Stimulated activated CD8-positive, alpha-beta memory T cell treated with anti-CD3 and anti-CD28 coated beads, Interleukin-2, amount 100 ng/mL, for 1 hour (primary cell): ENCODE data around the gene RNASE9.
"Not testable (repeated sequence)": the region's sequence is repeated elsewhere in the genome, so short reads cannot be mapped to it uniquely, and the experiment has no call there.

Source experiments
- DNase-seq, 2 donors: peaks; one replicate each; pipeline ENCODE4 v3.0.0-alpha.2; 2020; ENCODE audit warnings: low read depth in 2 of 2

Gene RNASE9

DNA sequence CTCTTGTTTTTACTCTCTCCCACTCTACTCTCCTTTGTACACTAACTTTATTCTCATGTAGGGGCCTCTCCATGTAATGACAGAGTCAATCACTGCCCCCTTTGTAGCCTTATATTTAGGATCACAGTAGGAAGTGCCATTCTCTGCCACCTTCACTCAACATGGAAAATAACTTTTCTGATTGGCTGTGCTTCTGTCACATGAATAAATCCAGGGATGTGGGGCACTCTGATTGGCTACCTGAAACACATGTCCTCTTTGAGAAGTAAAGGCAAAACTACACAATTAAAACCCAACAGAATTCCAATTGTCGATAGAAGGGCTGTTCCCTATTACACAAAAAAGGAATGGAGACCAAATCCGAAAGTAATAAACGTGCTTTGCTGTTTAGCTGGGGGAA lies at the start of gene RNASE9:
TSS of gene RNASE9 (minus strand) at position 87 of the 400 bp plus-strand sequence.
- no peak for DNase-seq

- peak; percentile 37 to 52 for DNase-seq
Observed at GRCh38 chr14:20610002-20610765, 49.3 kb upstream of the RNASE9 start.

GRCh38 chr14:20609215-20610001 lies 48.6 kb upstream of the RNASE9 start:
- no peak for DNase-seq

GRCh38 chr14:20608383-20609110 lies 47.7 kb upstream of the RNASE9 start:
- no peak for DNase-seq

- no peak for DNase-seq
Observed at GRCh38 chr14:20607617-20608016, 46.8 kb upstream of the RNASE9 start.

- no peak for DNase-seq
Observed at GRCh38 chr14:20606902-20607242, 46.0 kb upstream of the RNASE9 start.

DNA sequence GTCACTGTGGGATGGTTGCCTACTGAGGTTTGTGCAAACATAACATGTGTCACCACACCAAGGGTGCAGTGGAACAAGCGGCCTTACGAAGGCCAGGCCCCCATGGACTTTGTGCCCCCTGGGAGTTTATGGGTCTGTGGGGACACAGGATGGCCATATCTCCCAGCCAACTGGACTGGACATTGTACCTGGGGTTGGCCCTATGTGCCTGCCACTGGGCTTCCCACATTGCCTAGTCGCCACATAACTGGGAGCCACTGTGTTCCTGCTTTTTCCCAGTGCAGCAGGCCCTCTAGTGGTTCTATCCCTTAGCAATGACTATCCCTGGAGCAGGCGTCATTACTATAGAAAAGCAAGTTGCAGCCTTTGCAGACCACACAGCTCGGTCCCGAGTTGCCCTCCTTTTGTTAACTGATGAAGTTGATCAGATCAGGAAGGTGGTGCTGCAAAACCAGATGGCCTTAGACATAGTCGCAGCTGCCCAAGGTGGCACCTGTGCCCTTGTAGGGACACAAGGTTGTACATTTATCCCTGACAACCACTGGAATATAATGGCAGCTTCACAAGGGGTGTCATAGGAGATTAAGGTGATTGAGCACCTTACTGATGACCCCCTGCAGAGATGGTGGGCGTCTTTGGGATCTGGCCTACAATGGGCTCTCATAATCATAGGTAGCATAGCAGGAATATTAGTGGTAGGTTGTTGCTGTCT lies 45.5 kb upstream of the RNASE9 start:
- no peak for DNase-seq

DNA sequence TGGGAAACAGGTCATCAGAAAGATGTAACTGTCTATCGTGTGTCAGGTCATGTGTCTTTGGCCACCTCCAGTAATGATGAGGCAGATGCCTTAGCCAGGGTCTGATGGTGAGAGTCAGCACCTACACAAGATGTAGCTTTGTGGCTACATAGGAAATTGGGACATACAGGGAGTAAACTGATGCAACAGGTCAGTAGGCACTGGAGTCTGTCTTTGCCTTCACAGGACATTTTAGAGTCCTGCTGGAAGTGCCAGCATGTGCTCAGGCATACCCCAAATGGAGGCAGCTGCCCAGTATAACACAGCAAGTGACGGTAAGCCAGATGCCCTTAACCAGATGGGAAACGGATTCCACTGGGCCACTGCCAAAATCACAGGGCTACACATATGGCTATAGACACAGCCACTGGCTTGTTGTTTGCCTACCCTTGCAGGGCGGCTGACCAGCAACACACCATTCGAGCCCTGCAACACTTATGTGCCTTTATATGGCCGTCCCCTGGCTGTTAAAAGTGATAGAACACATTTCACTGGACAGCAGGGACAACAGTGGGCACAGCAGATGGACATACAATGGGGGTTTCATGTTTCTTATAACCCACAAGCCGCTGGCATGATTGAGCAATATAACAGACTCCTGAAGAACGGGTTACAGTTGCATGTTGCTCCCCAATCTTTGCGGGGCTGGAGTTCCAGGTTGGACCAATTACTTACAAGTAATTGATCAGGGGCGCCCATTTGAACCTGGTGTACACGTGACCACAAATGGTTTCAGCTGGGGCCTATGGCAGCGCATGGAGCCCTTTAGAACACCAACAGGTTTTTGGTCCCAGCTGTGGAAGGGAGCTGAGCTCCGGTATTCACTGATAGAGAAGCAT lies 43.2 kb upstream of the RNASE9 start:
- DNase-seq, result no peak

GRCh38 chr14:20602583-20602982 lies 41.7 kb upstream of the RNASE9 start:
- no peak for DNase-seq

- DNase-seq, result no peak
Observed at GRCh38 chr14:20601522-20601921, 40.7 kb upstream of the RNASE9 start.

DNA sequence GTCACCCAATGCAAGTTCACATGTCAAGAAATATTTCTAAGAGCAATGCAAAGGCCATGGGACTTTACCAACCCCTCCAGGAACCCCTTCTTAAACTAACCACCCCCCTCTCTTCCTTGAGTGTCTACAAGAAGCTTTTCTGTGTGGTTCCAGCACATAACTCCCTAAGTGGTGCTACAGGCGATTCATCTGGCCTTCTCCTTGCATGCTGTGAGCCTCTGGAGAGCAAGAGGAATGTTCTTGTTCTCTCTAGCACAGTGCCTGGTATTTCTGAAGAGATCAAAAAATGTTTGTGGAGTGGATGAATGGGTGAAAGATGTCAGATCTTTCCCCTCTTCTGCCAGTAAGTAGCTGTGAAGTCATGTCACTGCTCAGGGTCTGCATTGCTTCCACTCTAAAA lies 36.3 kb upstream of the RNASE9 start:
- DNase-seq, result no peak

DNA sequence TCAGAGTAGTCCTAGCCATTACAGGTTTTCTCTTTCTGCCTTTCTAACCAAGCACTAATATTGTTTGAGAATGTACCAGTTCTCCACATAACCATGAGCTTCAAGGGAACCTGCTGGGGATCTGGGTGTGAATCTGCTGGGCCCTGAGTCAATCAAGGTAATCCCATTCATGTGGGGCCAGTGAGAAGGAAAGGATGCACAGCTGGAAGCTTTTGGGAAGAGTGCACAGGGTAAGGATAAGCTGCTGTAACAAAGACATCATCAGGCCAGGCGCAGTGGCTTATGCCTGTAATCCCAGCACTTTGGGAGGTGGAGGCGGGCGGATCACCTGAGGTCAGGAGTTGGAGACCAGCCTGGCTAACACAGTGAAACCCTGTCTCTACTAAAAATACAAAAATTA lies 34.9 kb upstream of the RNASE9 start:
- DNase-seq, result not testable (repeated sequence)

GRCh38 chr14:20592574-20592973 lies 31.7 kb upstream of the RNASE9 start:
- DNase-seq, result no peak

GRCh38 chr14:20591235-20591634 lies 30.4 kb upstream of the RNASE9 start, which contains the start of gene RNASE12:
Gene RNASE12, minus strand, starts transcription at chr14:20591376. Its CDS starts 653 bp downstream, at chr14:20590723.
- no peak for DNase-seq

GRCh38 chr14:20587489-20588154 lies 26.8 kb upstream of the RNASE9 start, which contains the start of gene RNASE11:
Gene RNASE11, minus strand, starts transcription at chr14:20588001.
- DNase-seq, result no peak

- DNase-seq, result no peak
Observed at GRCh38 chr14:20583908-20584307, 23.1 kb upstream of the RNASE9 start.

- no peak for DNase-seq
Observed at GRCh38 chr14:20583142-20583541, 22.3 kb upstream of the RNASE9 start.

GRCh38 chr14:20580242-20580641 lies 19.4 kb upstream of the RNASE9 start:
- DNase-seq, result no peak

- DNase-seq, result no peak
Observed at GRCh38 chr14:20578784-20579502, 18.1 kb upstream of the RNASE9 start.
